ENCODE data around the gene PGM2L1.
"Not testable (repeated sequence)": the region's sequence is repeated elsewhere in the genome, so short reads cannot be mapped to it uniquely, and the experiment has no call there.

The PGM2L1 gene

DNA sequence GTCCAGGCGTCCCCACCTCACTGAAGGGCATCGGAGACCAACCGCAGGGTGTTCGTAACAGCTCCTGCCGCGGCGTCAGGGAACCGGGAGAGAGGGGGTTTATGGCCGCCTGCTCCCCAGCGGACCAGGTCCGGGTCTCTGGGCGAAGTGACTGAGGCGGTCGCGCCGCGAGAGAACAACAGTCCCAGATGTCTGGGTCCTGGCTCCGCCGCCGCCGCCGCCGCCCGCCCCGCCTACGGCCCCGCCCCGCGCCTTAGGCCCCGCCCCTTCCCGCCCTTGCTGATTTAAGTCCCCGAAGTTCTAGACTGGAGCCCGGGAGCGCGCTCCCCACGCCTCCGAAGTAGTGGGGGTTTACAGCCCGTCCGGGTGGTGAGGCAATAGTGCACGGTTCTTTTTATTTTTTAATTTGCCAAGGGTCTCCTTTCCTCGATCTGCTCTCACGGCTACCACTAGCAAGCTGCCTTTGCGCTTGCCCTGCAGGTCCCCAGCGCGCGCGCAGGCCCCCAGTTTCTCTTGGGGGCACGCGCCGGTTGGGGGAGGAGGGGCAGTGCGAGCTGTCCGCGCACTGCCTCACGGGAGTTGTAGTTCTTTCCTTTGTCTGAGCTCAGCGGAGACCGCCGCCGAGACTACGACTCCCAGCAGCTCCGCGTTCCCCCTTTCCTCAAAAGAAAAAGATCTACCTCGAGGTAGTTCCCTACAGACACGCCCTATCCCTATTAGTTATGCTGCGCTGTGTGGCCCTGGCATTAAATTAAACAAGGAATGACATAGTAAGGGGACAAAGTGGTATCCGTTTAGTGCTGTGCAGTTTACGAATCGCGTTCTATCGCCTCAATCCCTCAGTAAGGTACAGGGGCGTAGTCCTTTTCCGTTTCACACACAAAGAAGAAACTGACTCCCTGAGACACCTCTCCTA, at the start of gene PGM2L1:
PGM2L1 (minus strand) TSS at position 190 of the 916 bp plus-strand sequence. CDS start 272 bp downstream, outside the sequence.
- peak; percentile 91 for DNase-seq

DNA sequence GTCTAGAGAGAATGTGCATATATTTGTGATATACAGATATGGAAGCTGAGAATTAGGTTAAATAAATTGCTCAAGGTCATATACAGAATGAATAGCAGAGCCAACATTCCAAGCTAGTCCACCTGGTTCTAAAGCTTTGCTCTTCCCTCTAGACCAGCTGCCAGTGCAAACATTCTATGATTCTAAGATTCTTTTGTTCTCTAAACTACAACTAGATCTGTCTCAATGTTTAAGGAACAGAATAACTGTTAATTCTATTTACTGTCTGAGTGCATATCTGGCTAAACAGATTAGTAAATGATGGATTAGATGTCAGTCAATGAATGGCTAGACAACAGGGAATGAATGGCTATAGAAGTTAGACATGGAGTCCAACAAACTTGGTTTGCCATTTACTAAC, 49.5 kb upstream of the PGM2L1 start:
- no peak for DNase-seq

DNA sequence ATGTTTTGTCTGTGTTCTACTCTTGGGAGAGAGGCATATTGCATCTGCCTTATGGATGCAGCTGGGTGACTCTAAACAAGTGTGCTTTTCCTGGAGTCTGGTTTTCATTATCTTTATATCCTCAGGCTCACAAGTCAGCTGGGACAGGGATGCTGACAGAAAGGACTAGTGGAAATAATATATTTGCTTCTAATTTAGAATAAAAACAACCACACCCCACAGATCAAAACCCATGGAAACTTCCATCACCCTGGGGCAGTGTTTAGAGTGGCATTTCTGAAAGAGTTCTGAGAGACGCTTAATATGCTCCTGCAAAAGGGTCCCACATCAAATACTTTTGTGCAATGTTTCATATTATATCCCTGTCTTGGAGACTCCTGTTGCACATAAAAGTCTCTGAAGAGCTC, 48.3 kb upstream of the PGM2L1 start:
- DNase-seq: no peak

DNA sequence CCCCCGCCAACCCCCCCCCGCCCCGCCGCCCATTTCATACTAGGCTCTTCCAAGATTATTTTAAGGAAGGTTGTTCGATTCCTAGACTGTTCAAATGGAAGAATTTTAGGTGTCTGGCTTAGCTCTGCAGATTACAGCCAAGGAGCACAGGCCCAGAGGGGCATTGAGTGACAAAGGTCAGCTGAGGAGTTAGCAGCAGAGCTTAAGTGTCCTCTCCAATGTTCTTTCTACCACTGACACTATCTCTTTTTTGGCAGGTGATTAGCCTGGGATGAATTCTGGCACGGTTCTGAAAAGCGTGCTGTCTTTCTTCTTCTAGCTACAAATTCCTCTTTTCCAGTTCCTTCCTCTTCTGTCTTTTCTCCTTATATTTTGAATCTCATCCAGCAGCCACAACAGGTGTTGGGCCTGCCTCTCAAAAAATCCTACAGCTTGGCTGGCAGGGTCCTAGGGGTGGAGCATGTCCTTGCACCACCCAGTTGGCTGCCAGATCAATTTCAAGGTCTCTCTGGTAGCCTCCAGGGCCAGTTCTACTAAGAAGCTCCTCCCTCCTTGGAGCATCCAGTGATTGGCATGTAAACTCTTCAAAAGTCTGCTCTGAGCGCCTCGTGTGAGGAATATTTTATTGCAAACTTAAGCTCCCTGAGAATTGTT, 46.1 kb upstream of the PGM2L1 start:
- no peak for DNase-seq

DNA sequence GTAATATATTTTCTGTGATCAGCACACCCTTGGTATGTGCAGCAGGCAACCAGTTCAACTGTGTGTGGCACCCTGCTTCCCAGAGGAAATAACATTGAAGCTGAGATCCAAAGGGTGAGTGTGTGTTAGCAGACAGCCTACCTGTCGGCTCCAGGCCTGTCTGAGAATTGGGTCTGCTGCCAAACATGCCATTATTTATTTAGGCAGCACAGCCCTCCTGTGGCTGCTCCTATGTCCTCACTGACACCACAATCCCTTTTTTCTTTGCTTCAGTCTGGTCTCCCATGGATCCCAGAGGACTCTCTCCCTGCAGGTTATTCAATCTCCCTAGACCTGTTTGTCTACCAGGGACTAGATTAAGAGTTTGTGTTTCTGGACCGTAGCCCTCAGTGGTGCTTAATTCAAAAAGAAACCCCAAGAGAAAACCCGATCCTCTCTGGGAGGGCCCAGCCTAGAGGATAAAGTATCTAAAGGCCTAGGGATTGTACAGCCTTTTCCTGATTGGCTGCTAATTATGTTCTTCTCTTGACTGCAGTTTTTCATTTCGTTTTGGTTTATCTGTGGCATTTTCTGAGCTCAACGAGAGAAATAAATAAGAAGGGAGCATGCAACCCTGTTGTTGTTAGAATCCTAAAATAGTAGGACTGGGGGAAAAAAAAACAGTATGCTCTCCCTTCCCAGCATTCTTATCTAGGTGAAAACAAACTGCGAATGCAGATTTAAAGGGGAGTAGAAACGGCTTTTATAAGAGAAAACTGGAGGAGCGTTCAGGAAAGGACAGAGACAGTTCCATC, 45.0 kb upstream of the PGM2L1 start:
- no peak for DNase-seq

DNA sequence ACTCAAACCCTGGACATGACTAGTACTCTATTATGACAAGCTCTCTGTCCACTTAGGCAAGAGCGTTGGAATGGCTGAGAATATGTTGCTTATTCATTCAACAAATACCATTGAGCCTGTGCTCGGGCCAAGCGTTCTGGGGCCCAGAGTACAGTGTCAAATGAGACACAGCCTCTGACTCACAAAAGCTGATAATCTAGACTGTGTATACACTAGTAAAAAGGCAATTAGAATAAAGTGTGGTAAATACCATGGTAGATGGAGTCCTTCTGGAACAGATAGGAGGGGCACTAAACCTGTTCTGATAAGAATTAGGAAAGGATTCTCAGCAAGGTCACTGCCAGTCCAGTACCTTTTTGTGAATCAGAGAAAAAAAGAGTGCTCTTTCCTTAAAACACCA, 44.4 kb upstream of the PGM2L1 start:
- no peak for DNase-seq

DNA sequence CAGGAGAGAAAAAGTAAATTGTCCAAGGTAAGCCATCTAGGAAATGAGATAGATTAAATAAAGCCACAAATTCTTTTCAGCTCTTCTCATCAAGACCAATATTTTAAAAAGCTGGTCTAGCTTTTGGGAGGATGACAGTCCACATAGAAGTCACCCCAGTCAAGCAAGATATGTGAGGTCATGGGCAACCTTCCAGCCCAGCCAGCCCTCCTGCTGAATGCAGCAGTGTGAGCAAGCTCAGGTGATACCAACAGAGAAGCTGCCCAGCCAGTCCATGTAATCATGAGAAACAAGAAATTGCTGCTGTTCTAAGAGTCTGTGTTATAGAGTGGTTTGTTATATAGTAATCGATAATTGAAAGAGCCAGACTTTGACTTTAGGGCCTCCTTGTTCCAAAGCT, 40.4 kb upstream of the PGM2L1 start:
- DNase-seq: no peak

DNA sequence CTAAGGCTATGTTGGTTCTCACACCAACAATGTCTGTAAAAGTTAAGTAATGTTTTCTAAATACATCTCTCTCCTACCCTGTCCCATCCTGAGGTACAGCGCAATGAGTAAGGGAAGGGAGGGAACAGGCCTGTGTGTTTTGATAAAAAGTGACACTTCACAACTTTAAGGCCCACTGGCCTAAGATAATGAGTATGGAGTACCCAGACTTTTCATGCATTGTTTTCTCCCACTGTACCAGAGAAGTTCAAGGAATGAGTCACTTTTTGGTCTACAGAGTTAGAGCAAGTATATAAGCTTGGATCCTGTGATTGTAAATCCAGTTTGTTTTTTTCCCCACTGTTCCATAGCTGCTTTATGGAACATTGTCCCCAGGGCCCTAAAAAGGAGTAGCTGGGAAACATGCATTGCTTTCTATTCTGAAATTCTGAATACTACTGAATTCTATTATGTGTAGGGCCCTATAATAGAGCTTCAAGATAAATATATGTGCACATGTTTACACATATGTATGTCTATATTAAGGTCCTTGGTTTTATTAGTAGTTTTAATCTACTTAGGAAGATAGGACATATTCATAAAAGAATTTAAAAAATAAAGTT, 39.3 kb upstream of the PGM2L1 start:
- no peak for DNase-seq

DNA sequence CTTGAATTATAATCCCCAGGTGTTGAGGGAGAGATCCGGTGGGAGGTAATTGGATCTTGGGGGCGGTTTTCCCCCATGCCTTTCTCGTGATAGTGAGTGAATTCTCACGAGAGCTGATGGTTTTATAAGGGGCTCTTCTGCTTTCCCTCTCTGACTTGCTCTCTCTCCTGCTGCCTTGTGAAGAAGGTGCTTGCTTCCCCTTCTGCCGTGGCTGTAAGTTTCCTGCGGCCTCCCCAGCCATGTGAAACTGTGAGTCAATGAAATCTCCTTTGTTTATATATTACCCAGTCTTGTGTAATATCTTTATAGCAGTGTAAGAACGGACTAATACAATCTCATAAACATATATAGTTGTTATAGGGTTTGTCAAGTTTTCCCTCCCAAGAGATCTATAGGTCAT, 36.3 kb upstream of the PGM2L1 start:
- no peak for DNase-seq

DNA sequence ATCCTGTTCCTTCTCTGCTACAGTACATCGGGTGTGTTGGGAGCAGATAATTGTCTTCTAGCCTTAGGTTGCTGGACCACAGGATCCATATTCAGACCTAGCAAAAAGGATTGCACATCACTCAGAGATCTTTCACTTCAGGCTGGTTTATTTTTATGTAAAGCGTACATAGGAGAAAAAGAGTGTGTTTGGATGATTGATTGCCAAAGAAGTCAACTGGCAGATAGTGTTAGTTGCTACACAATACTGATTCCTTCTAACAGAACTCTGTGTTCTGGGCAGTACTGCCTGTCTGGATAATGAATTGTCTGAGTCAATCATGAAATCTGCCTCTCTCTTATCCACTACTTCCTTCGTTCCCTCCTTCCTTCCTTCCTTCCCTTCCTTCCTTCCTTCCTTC, 31.0 kb upstream of the PGM2L1 start:
- DNase-seq: no peak

DNA sequence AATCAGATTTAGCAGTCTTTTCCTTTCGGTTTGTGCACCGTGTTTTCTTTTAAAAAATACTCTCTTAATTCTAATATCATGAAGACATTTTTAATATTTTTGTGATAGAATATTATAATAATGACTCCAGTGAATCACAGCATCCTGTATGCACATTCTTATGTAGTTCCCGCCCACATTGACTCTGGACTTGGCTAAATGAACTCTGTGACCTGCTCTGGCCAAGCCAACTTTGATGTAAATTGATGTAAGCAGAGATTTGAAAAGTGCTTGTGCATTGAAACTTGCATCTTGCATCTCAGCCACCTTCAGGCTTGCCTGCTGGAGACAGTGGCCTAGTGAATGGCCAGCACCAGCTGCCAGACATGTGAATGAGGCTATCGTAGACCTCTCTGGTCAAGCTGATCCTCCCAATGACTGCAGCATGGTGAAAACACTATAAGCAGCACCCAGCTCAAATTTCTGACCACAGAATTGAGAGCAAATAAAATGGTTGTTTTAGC, 29.2 kb upstream of the PGM2L1 start:
- DNase-seq: peak; percentile 37

DNA sequence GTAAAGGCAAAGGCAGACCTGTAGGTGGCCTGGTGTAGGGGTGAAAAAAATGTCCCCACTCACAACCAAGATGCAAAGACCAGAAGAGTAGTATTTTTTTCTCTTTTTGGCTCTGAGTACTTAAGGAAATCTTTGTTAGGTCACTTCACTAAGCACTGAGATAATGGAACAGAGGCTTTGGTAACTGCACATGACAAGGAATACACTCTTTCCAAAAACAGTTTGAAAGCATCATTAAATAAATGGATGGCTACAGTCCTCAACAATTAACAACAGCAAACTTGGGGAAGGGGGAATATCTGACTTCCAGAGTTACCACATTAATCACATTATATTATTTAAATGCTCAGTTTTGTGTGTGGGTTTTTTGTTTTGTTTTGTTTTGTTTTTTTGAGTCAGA, 26.9 kb upstream of the PGM2L1 start:
- DNase-seq: no peak

DNA sequence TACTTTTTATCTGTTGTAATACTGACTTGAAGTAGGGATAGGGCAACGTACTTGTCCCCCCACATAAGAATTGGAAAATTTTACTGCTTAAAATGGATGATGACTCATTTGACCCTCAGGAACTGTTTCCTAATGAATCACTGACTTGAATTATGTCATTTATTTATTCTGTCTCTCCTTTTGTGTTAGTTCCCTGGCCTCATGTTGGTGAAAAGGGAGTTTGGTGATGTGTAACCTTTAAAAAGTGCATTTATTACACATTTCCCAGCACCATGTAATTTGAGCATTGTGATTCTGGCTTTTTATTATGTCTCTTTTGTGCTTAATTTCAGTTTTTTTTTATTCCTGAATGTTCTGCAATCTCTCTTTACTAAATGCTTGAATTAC, 20.3 kb upstream of the PGM2L1 start:
- DNase-seq: peak; percentile 37

DNA sequence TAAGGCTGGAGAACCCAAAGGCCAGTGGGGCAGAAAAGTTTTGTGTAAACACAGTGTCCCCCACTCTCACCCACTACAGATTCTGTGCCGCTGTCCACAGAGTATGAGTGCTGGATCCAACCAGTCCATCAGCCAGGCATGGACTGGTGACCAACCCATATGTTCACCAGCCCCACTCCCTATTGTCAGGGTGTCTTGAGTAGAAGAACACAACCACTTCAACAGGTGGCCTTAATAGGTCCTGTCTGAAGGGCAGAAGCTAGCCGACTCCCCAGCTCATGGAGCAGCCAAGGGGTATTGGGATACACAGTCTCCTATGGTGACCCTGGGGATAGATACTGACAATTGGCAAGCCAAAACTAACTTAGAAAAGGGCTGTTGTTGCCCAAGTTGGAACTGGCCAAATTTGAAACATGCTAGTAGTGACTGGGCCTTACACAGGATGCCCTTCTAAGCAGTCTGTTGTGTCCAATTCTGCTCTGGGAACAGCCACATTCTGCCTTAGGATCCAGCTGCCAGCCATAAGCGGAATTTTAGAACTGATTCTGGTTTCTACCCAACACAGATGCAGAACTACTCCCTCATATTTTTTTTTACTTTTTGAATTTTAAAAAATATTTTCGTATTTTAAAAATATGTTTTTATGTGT, 19.8 kb upstream of the PGM2L1 start:
- peak; percentile 5 for DNase-seq

DNA sequence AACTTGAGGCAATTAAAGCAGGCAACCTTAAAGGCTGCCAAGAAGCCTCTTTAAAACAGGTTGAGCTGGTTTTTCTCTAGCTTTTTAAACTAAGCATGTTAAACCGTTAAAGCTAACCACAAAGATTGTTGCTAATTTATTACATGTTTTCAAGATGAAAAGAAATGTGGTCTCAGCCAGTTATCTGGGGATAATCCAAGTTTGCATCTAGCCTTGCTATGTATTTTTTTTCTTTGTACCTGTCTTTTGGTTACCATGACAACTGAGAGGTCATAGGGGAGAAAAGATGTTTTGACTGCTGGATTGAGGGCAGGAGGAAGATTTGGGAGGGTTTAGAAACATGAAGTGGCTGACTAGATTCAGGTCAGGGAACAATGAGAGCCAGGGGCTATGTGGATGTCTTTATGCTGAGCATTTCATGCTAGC, 19.2 kb upstream of the PGM2L1 start:
- DNase-seq: no peak

DNA sequence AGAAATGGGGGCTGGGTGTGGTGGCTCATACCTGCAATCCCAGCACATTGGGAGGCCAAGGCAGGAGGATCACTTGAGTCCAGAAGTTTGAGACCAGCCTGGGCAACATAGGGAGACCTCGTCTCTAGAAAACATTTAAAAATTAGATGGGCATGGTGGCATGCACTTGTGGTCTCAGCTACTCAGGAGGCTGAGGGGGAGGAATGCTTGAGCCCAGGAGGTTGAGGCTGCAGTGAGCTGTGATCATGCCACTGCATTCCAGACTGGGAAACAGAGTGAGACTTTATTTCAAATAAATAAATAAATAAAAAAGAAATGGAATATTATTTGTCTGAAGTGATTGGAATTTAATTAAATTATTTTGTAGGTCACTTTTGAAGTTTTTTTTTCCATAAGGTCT, 18.7 kb upstream of the PGM2L1 start:
- not testable (repeated sequence) for DNase-seq

DNA sequence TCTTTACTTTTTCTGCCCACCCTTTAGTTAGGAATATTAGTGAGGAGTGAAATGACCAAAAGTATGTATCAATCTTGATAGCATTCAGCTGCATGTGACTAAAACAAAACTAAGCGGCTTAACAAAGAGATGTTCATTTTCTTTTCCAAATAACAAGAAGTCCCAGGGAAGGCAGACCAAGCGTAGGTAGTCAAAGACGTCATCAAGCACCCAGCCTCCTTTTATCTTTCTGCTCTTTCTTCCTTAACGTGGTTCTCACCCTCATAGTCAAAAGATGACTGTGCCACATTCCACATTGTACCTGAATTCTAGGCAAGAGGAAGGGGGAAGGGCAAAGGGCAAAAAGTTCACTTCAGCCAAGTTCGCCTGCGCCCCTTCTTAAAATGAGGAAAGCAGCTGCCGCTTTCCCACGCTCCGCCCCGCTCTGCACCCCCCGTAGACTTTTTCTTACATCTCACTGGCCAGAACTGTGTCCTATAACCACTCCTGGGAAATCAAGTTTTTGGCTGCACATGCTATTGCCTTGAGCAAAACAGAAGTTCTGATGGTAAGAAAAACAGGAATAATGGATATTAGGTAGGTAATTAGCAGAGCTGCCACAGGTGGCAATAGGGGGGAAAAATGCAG, 14.6 kb upstream of the PGM2L1 start:
- no peak for DNase-seq

DNA sequence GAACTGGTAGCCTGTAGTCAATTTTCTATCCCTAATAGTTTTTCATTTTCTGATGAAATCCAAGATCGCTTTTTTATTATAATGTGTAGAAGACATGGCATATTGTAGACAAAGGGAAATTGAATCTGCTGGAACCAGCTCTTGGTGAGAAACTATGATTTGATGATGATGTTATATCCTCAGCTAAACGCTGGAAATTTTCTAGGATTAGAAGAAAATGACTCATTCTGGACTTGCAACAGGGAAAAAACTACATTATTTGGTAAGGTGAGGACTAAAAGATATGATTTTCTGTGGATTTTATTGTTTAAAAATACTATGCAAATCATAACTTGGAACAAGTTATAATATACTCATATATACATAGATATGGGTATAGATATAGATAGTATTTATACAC, 14.1 kb upstream of the PGM2L1 start:
- no peak for DNase-seq

DNA sequence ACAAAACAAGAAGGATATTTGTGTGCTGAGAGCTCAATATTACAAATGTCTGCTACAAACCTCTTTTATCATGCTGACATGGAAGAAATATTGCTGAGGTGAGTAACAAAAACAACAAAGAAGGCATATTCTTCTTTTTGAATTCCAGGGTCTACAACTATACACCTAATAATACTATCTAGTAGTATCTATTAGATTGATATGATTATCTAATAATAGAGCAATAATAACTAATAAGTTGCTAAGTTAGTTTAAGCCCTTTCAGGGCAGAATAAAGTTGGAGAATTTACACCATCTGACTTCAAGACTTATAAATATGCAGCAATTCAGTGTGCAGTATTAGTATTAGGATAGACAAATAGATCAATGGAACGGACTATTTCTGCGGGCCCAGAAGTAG, 11.4 kb upstream of the PGM2L1 start:
- no peak for DNase-seq

DNA sequence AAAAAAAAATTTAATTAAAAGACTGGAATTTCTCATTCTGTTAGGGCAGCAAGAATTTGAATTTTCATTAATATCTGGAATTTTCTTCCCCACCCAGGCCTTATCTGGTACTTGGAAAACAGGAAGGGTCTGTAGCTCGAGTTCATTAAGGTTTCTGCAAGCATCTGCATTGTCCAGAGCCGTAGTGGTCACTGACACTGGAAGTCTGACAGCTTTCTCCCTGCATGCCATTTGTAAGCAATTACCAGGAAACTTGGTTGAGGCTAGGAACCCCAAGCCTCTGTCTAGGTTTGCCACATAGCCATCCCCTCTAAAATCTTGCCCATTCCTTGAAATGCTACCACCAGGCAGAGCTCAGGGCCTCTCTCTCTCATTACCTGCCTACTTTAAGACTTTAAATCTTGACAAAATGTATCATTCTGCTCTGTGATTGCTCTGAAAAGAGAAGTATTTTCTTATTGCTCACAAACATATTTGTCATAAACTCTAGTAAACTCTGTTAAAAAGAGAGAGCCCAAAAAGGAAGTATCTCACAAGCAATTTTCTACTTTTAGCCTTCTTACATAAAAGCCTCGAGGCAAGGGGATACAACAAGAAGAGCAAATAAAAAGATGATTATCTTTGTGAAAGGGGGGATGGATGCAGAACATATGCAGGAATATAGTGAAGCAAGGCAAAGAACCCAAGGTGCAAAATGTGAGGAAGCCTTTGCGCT, 5.5 kb upstream of the PGM2L1 start:
- DNase-seq: no peak

DNA sequence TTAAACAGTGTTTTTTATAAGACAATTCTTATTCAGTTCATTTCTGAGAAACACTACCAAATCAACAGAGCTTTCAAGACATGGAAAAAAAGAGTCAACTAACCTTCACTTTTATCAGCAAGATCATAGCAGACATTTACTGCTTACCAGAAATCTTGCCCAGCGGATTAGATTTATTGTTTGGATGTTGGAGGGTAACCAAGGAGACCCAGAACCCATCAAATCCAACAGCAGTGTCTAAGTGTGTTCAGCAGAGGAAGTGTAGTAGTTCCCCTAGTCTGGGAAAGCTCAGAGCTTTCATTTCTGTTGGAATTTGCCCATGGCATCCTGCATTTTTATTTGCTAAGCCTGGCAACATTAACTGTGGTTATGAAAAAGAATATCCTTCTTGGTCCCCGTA, 2.4 kb upstream of the PGM2L1 start:
- DNase-seq: peak; percentile 4
